ENCODE measurements around the gene C1orf35.

- TF ChIP-seq CTCF (IDR thresholded peaks at IDR 0.05), result no peak
- no peak for TF ChIP-seq EP300 (IDR thresholded peaks at IDR 0.05)
- TF ChIP-seq POLR2A (IDR thresholded peaks at IDR 0.05), result no peak
Measured at GRCh38 chr1:228140724-228141225, 37.6 kb upstream of the C1orf35 start.
